Muscle layer of colon (tissue), 2 donors: ENCODE measurements around the gene DAB1.

ENCODE experiments used
- H3K27ac ChIP-seq: one replicate; pipeline ENCODE4 v1.7.0; 2013; ENCODE audit warnings: low read depth, mild to moderate bottlenecking, low read length, moderate library complexity
- H3K27me3 ChIP-seq, 2 donors: one replicate each; pipeline ENCODE4 v1.7.0; 2013; ENCODE audit warnings: low read length in 2 of 2, mild to moderate bottlenecking in 2 of 2; ENCODE audit not compliant: insufficient read depth in 2 of 2, control insufficient read depth in 1 of 2
- H3K36me3 ChIP-seq: one replicate; pipeline ENCODE4 v1.7.0; 2013; ENCODE audit warnings: mild to moderate bottlenecking, low read length; ENCODE audit not compliant: insufficient read depth
- H3K4me1 ChIP-seq: one replicate; pipeline ENCODE4 v1.7.0; 2013; ENCODE audit warnings: mild to moderate bottlenecking, low read length; ENCODE audit not compliant: insufficient read depth
- H3K4me3 ChIP-seq, 2 donors: one replicate each; pipeline ENCODE4 v1.7.0; 2013; ENCODE audit warnings: low read length in 2 of 2, low read depth in 1 of 2, mild to moderate bottlenecking in 1 of 2, moderate library complexity in 1 of 2
- H3K9ac ChIP-seq: one replicate; pipeline ENCODE4 v1.7.0; 2013; ENCODE audit warnings: low read length
- H3K9me3 ChIP-seq: one replicate; pipeline ENCODE4 v1.7.0; 2013; ENCODE audit warnings: mild to moderate bottlenecking, low read length
- donor health status: abdominal sarcoma.
- donor health status: Adenocarcinoma of cecum.

Gene DAB1

GRCh38 chr1:57410508-57410907 lies 13.4 kb downstream of the DAB1 start:
- Histone ChIP-seq H3K36me3 (no peaks in the 10 kb centered on the region), H3K27ac (no peak overlapping the region), H3K27me3 (no peaks in the 10 kb centered on the region), H3K4me1 (peaks cover 12% of the 10 kb centered on the region), H3K4me3 (no peak overlapping the region), H3K9ac (no peak overlapping the region), H3K9me3 (no peaks in the 10 kb centered on the region)

- peaks cover 12% of the 10 kb centered on the region for H3K4me1 ChIP-seq
- H3K9ac ChIP-seq = no peak overlapping the region
- no peaks in the 10 kb centered on the region for H3K36me3 ChIP-seq
- H3K9me3 ChIP-seq = no peaks in the 10 kb centered on the region
- no peaks in the 10 kb centered on the region for H3K27me3 ChIP-seq
- H3K27ac ChIP-seq = peak overlapping the region; percentile 17
- H3K4me3 ChIP-seq = no peak overlapping the region
Observed at GRCh38 chr1:57407928-57408327, 15.9 kb downstream of the DAB1 start.

- H3K9me3 ChIP-seq = no peaks in the 10 kb centered on the region
- no peaks in the 10 kb centered on the region for H3K27me3 ChIP-seq
- H3K36me3 ChIP-seq = no peaks in the 10 kb centered on the region
- H3K4me1 ChIP-seq = peaks cover 12% of the 10 kb centered on the region
- H3K4me3 ChIP-seq = no peak overlapping the region
- no peak overlapping the region for H3K27ac ChIP-seq
- H3K9ac ChIP-seq = no peak overlapping the region
Observed at GRCh38 chr1:57406428-57406970, 17.4 kb downstream of the DAB1 start.

- H3K27ac ChIP-seq = no peak overlapping the region
- H3K9ac ChIP-seq = no peak overlapping the region
Observed at GRCh38 chr1:57404884-57405283, 19.0 kb downstream of the DAB1 start.

GRCh38 chr1:57403201-57403600 lies 20.7 kb downstream of the DAB1 start:
- H3K4me3 ChIP-seq = no peak overlapping the region
- no peak overlapping the region for H3K27ac ChIP-seq
- H3K9ac ChIP-seq = no peak overlapping the region
- peaks cover 5% of the 10 kb centered on the region for H3K4me1 ChIP-seq
- no peaks in the 10 kb centered on the region for H3K9me3 ChIP-seq
- H3K27me3 ChIP-seq = no peaks in the 10 kb centered on the region
- no peaks in the 10 kb centered on the region for H3K36me3 ChIP-seq

More at GRCh38 chr1:57404884-57405283, 19.0 kb downstream of the DAB1 start:
- Histone ChIP-seq H3K9me3 (no peaks in the 10 kb centered on the region), H3K27me3 (no peaks in the 10 kb centered on the region), H3K4me1 (peaks cover 12% of the 10 kb centered on the region), H3K36me3 (no peaks in the 10 kb centered on the region), H3K4me3 (no peak overlapping the region)

- Histone ChIP-seq H3K27me3 (no peaks in the 10 kb centered on the region), H3K36me3 (no peaks in the 10 kb centered on the region), H3K27ac (no peak overlapping the region), H3K9me3 (no peaks in the 10 kb centered on the region), H3K4me1 (no peaks in the 10 kb centered on the region), H3K9ac (no peak overlapping the region), H3K4me3 (no peak overlapping the region)
Observed at GRCh38 chr1:57401671-57402070, 22.2 kb downstream of the DAB1 start.

GRCh38 chr1:57400048-57400447 lies 23.8 kb downstream of the DAB1 start:
- Histone ChIP-seq H3K36me3 (no peaks in the 10 kb centered on the region), H3K4me3 (no peak overlapping the region), H3K9ac (no peak overlapping the region), H3K4me1 (no peaks in the 10 kb centered on the region), H3K27me3 (peaks cover 6 to 7% of the 10 kb centered on the region in 2 donors), H3K9me3 (no peaks in the 10 kb centered on the region), H3K27ac (no peak overlapping the region)

GRCh38 chr1:57393058-57393584 lies 30.7 kb downstream of the DAB1 start:
- Histone ChIP-seq H3K4me3 (no peak overlapping the region), H3K4me1 (no peaks in the 10 kb centered on the region), H3K27ac (no peak overlapping the region), H3K9ac (no peak overlapping the region), H3K9me3 (no peaks in the 10 kb centered on the region), H3K36me3 (no peaks in the 10 kb centered on the region), H3K27me3 (peaks cover 6 to 12% of the 10 kb centered on the region in 2 donors)

- Histone ChIP-seq H3K36me3 (no peaks in the 10 kb centered on the region), H3K4me1 (no peaks in the 10 kb centered on the region), H3K9me3 (no peaks in the 10 kb centered on the region), H3K4me3 (no peak overlapping the region), H3K9ac (no peak overlapping the region), H3K27me3 (no peaks in the 10 kb centered on the region), H3K27ac (no peak overlapping the region)
Observed at GRCh38 chr1:57385336-57385735, 38.5 kb downstream of the DAB1 start.

- Histone ChIP-seq H3K27me3 (no peaks in the 10 kb centered on the region), H3K4me1 (no peaks in the 10 kb centered on the region), H3K4me3 (no peak overlapping the region), H3K36me3 (no peaks in the 10 kb centered on the region), H3K27ac (no peak overlapping the region), H3K9me3 (no peaks in the 10 kb centered on the region), H3K9ac (no peak overlapping the region)
Observed at GRCh38 chr1:57384901-57385300, 39.0 kb downstream of the DAB1 start.

GRCh38 chr1:57384284-57384683 lies 39.6 kb downstream of the DAB1 start:
- no peaks in the 10 kb centered on the region for H3K9me3 ChIP-seq
- H3K36me3 ChIP-seq = no peaks in the 10 kb centered on the region
- no peak overlapping the region for H3K4me3 ChIP-seq
- H3K9ac ChIP-seq = no peak overlapping the region
- no peaks in the 10 kb centered on the region for H3K4me1 ChIP-seq
- H3K27ac ChIP-seq = no peak overlapping the region
- H3K27me3 ChIP-seq = no peaks in the 10 kb centered on the region

GRCh38 chr1:57381871-57382270 lies 42.0 kb downstream of the DAB1 start:
- Histone ChIP-seq H3K9me3 (no peaks in the 10 kb centered on the region), H3K27me3 (no peaks in the 10 kb centered on the region), H3K4me1 (no peaks in the 10 kb centered on the region), H3K4me3 (no peak overlapping the region), H3K36me3 (no peaks in the 10 kb centered on the region), H3K9ac (no peak overlapping the region), H3K27ac (no peak overlapping the region)
